Measurements from ENCODE around the gene METTL17.
"Not testable (repeated sequence)": the region's sequence is repeated elsewhere in the genome, so short reads cannot be mapped to it uniquely, and the experiment has no call there.

Gene METTL17

DNA sequence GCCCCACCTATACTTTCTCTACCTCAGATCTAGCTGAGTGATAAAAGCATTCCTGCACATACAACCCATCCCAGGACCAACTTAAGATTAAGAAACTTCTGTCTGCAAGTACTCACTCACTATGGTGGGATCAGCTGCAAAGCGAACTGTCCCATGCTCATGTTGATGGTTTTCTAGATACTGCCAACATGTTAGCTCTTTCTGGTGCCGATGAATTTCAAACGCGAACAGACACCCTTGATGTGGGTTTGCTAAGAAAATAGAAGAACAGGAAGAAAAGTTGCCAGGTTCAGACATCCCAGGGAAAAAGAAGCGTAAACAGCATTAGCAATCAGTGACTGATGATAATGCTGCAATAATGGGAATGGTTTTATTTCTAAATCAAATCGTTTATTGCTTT, 7.8 kb downstream of the METTL17 start:
- no peak for DNase-seq

DNA sequence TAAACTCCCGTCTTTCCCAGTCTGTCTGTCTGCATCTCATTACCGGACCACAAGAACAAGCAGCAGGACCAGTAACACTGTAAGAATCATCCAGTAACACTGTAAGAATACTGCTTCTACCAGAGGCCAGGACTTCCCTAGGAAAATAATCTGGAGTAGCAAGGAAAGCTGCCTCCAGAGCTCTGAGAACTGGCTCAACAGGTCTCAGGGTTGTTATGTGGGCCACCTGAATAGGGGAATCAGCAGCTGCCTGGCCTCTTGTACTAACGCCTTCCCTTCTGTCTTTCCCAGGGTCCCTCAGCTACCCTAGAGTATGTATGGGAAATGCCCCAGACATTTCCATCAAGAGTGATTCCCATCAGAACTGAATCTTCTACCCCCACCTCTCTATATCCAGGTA, 8.4 kb downstream of the METTL17 start:
- DNase-seq = no peak

DNA sequence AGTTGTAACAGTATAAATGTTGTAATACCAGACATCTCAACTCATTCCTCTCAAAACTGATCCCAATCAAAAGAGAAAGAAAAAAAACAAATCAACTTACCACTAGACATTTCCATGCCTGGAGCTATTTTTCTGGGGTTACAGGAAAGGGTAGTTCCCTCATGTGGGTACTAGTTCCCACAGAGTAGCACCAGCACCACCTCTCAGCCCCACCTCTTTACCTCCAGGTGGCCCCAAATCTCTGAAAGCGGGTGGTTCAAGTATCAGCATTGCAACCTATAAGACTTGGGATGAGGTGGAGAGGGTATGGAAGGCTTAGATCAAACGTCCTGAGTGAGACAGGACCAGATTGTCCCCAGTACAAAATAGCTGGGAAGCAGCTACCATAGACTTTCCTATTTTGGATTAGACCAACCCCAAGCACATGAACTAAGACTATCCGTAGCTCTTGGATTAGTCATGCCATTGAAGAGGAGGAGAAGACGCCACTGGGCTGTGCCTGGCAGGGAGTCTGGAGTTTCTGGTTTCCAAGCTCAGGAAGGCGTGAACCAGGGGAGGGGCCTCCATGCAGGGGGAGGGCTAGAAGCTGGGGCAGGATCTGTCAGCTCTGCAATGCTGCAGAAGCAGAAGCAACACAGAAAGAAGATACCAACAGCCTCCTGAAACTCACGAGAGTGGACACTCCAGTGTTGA, 9.0 kb downstream of the METTL17 start, which contains the start of gene SLC39A2:
TSS of gene SLC39A2 (plus strand) at position 620 of the 693 bp plus-strand sequence. CDS start 154 bp downstream, outside the sequence.
- DNase-seq = no peak

DNA sequence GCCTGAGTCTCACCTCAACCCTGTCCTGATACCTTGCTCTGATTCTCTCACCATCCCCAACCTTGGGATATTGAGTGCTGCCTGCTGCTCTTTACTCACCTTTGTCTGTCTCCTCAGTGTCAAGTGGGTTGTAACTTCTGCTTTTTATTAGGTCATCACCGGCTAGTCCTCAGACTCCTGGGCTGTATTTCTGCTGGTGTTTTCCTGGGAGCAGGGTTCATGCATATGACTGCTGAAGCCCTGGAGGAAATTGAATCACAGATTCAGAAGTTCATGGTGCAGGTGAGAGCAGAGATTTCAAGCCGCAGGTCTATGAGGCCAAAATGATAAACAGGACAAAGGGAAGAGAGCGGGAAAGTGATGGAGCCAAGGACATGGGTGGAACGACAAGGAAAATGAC, 9.8 kb downstream of the METTL17 start:
- no peak for DNase-seq

DNA sequence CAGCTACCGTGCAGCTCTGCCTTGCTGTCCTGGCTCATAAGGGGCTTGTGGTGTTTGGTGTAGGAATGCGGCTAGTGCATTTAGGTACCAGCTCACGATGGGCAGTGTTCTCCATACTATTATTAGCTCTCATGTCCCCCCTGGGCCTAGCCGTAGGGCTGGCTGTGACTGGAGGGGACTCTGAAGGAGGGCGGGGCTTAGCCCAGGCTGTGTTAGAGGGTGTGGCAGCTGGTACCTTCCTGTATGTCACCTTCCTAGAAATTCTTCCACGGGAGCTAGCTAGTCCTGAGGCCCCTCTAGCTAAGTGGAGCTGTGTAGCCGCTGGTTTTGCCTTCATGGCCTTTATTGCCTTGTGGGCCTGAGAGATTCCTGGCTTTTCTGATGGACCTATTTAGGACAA, 11.4 kb downstream of the METTL17 start:
- DNase-seq = no peak

DNA sequence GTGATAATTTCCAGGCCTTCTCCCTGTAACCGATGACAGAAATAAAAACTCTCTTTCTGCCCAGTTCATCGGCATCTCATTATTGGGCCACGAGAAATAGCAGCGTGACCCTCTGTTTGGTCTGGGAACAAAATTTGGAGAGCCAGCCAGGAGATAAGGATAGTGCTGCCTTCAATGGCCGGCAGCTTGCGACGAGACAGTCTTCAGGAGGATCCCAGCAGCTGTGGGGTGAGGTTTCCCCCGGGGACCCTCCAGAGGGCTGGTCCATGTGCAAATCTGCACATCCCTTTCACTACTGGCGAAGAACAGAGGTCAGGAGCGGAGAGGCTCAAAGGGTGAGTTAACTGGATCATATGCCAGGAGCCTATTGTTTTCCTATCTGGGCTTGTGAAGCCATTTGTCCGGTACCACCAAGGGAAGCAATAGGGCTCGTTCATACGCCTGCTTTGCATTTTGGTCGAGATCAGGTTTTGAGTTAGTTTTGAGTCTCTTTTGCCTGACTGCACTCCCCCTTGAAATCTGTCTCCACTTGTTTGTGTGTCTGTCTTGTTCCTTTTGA, 14.1 kb downstream of the METTL17 start:
- no peak for DNase-seq

DNA sequence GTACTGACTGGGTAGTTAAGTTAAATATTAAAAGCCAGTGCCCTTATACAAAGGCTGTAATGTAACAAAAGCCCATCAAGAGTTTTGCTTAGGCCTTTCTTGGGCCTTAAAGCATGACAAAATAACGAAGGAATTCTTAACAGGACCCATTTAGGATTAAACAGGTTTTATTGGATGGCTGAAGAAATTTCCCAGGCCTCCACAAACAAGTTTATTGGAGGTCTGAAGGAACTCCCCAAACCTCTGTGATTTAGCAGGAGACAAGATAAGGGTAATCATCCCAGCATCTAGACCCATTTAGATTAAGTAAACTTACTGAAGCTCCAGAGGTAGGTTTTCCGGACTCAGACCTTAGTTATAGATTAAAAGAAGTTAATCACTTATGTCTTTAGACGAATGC, 19.9 kb downstream of the METTL17 start:
- DNase-seq = not testable (repeated sequence)

DNA sequence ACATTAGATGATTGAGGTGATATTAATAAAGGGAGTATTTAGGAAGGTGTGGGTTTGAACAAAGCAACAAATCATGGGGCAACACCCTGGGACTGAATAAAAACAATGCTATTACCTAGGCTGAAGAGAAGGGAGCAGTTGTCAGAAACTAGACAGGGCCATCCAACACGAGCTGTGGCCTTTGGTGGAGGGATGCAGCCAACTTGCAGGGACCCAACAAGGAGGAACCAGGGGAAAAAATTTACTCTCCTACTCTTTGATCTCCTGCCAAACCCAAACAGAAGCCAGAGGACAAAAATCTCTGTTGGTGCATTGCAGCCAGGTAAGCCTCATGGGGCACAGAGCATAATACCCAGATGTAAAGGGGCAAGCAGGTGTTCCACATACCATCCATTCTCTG, 21.4 kb downstream of the METTL17 start:
- no peak for DNase-seq

DNA sequence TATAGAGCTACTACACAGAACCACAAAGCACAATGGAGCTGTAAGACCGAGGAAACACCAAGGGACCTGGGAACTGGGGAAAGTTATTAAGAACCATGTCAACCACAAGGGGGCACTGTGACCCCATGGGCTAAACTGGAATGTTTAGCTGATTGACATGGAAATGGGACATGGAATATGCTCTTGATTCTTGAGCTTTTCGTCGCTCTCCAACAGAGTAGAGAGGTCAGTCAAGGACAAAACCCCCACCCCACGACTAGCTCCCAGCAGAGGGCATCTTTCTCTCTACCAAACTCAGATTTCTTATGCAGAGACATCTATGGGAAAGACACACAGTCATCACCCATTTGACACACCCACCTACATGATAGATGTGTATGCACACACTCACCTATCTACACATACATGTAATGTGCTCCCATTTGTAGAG, 25.0 kb downstream of the METTL17 start:
- DNase-seq = peak; percentile 78

DNA sequence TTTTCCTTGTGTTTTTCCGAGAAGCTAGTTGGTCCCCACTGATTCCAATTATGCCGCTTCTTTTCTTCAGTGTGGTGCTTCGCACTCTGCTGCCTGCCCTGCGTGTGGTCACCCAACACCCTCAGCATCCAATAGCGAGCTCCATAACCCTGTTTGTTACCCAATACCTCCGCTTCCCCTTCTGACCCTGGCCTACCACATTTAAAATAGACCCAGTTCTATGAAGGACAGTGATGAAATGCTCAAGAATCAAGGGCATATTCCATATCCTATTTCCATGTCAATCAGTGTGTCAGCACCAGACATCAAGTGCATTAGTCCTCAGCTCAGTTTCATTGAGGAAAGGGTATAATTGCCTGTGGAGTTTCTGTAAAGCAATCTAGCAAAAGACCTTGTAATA, 25.5 kb downstream of the METTL17 start:
- DNase-seq = no peak

DNA sequence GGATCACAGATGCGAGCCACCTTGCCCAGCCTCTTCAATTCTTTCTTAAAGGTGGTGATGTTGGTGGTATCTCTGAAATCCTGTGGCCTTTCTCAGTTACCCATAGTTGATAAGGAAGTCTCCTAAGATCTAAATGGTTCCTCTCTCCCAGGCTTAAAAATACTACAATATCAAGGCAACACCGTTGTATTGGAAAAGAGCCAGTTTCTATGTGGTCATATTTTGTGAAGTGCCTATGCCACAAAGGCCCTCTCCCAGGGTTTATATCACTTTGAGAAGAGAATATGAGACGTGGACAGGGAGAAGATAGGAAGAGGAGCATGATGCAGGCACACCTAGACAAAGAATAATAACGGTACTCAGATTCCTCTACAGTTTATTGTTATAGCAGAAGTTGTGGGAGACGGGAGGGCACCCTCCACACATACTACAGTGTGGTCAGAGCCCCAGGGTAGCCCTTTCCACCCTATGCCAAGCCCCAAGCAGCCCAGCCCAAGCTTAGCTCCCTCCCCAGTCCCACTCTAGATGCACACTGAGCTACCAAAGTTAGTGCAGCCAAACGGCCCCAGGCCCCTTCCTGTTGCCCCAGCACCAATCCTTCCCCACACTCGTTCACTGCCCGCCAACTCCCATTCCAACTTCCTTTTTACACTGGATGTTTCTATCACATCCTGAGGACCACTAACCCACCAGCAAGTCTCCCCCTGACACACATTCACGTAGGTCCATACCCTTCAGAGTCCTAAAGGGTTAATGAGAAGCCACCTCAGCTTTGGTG, 26.8 kb downstream of the METTL17 start:
- no peak for DNase-seq

DNA sequence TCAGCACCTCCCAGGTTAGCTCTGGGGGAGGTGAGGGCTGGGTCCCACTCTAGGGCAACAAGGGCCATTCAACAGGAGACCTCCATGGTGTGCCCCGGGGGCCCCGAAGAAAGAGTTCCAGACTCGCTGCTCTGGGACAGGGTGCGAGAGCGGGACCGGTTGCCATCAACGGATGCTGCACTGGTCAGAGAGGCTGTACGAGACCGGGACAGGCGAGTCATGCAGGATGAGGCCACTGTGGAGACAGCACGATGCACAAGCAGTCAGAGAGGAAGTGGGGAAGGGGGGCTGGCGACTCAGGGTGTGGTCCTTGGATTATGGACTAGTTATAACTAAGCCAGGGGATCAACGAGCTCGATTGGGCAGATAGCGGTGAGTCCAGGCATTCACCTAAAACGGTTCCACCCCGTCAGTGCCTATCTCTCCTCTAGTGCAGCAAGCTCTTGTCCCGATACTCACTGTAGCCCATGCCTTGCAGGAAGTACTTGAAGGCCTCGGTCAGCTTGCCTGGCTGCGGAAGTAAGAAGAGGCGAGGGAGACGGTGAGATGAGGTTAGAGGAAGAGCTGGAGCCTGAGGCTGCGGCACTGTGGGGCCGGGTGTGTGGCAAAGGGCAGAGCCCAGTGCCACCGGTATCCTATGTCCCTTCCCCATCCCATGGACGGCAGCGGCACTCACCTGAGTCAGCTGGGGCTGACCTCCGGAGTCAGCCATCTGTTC, 27.9 kb downstream of the METTL17 start:
- DNase-seq = no peak

DNA sequence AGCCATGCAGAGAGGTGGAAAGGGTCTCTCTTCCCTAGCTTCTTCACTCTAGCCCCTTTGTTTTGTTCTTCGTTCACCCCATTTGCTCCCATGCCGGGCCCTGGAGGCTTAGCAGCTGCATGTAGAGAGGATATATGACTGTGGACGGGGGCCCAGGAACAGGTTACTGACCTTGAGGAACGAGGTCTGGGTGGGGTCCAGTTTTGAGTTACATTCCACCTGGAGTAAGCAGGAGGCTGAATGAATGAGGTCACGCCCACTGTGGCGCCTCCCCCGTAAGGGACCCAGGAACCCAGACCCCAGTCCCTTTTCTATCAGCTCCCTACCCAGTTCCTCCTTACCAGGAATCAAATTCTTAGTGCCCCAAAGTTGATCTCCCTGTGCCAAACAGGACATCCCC, 28.5 kb downstream of the METTL17 start:
- no peak for DNase-seq

DNA sequence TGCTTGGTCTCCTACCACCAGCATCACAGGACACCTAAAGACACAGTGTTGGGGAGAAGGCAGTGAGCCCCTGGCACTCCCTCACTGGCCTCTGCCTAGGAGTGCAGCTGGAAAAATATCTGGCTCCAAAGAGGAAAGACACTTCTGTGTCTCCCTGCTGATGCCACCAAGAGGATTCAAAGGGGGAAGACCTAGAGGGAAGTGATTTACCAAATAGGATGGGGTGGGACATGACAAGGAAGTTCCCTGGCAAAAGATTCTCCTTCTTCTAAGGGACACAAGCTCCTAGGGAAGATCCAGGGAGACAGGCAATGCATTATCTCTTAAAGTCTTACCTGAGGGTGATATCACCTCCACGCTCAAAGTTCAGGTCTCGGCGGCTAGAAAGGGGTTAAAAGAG, 29.0 kb downstream of the METTL17 start:
- DNase-seq = no peak

DNA sequence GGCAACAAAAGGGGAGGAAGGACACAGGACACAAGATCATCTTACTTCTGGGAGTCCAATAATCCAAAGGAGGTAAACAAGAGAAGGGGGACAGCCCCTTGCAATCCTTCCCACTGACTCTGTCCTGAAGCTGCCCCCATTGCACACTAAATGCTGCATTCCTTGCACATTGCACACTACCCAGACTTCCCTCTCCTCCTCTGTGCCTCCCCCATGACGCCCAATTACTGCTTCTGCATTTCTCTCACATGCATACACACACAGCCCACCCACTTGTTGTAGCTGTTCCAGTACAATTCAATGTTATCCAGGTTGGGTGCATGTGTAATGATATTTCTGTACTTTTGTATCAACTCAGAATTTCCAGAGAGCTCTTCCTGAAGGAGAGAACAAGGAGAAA, 29.6 kb downstream of the METTL17 start:
- no peak for DNase-seq

DNA sequence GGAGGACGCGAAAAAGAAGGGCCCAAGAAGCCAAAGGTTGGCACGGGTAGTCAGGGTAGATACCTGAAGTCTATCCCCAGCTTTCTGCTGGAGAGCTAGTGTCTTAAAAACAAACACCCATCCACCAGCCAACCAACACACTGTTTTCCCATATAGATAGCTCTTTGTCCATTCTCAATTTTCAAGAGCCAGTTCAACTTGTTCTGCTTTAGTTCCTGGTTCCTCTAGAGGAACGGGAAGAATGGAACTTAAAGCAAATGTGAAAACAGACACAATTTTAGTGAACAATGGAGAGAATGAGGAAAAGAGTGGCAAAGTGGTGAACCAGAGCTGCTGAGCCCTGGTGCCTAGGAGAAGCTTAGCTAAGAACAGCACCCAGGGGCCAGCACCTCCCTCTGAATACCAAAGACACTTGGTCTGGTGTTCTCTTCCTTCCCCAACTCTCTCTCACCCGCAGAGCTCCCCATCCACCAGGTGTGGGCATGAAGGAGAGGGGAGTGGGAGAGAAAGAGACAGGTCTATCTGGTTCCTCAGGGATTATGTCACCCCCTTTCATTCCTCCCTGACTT, 31.3 kb downstream of the METTL17 start:
- DNase-seq = no peak

DNA sequence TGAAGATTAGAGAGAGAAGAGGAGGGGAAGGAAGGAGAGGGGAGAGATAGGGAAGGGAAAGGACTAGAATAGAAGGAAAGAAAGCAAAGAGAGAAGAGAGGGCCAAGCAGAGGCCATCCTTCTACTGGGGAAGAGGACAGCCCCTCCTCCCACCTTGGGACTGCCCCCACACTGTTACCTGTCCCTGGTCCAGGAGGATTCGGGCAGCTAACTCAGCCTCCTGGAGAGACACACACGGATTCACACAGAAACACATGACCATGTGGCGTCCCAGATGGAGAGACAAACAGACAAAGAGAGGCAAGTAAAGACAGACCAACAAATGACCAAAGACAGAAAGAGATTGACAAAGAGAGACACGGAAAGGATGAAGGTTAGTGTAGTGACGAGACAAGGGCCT, 32.9 kb downstream of the METTL17 start:
- no peak for DNase-seq

DNA sequence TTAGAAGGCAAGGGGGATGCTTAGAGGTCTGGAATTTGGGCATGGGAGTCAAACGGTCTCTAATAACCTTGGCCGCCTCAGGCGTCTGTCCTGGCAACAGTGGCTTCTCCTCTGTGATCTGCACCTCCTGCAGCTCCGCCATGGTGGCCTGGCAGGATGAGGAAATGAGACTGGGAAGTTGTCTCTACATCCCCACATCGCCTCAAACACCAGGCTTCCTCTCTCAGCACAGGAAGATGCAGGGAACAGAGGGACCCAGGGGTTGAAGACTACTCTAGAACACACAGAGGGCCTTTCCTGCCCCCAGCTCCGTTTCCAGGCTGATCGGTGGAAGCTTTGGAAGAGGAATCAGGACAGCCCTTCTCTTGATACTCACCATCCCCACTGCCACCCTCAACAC, 33.4 kb downstream of the METTL17 start:
- DNase-seq = no peak

DNA sequence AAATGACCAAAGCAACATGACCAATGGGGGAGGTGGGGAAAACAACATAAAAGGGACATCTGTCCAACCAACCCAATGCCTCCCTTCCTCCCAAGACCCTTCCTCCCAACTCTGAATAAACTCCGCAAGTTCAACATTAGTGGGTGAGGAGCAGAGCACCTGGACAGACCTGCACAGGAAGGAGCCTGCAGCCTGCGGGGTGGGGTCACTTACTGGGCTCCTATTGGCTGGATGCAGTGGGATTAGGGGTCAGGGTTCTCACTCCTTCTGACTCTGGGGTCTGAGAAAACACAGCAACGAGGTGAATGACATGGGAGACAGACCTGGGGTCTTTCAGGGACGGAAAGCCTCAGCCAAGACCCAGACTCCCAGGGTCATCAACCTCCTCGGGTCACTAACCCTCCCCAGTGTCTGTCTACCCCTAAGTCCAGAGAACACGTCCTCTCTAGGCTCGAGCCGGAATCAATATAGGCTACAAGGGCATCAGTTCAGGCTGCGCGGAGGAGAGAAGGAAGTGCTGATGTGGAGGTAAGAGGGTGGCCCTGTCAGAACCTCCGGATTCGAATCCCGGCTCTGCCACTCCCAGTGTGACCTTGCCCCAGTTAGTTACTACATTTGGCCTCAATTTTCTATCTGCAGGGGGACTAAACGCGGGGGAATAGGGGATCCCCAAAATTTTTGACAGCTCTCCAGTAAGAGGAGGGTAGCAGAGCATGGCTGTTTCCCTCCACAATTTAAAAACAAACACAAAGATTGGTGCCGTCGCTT, 34.2 kb downstream of the METTL17 start:
- DNase-seq = no peak

DNA sequence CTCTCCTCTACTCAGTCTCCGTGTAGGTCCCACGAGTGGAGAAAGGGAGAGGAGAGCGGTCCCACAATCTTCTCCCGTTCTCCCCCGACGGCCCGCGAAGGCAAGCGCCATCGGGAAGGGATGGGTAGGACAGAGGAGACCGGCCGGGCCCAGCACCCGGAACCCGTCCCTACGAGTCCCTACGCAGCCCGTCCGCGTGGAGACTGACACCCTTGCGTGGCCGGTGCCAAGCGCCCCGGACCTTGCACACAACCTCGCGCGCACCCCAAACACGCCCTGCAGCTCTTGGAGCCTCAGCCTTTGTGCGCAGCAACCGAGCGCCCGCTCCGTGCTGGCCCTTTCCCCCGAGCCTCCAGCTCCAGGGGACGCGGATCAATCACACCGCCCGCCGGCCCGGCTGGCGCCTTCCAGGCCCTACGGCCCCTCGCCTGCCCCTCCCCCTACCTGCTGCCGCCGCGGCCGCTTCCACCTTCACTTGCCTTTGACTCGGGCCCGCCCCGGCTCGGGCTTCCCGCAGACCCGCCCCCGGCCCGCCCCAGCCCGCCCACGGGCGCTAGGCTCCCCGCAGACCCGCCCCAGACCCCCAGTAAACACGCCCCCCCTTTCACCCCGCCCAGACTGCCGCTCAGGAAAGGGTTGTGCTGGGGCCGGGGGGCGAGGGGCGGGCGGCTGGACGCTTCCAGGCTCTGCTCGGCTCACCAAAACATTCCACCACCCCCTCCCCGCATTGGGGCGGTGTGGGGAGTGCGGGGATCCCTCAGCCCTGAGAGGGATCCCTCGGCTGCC, 35.0 kb downstream of the METTL17 start, which contains the start of gene NDRG2:
TSS of gene NDRG2 (minus strand) at position 477 of the 786 bp plus-strand sequence. CDS start 1,746 bp downstream, outside the sequence.
- DNase-seq = peak; percentile 70
